Kidney (tissue), 19 donors: ENCODE data around the gene RNU2-1. TPM values are rescaled to one million over a fixed set of nuclear protein-coding genes. Genes with fewer than 3 reads are reported as not detected.
"Not testable (repeated sequence)": the region's sequence is repeated elsewhere in the genome, so short reads cannot be mapped to it uniquely, and the experiment has no call there.

ENCODE experiments used
- DNase-seq, 5 donors: peaks; one replicate each; pipeline ENCODE4 v3.0.0-alpha.2; 2013 to 2020
- FAIRE-seq: peaks from 2 replicates; lab custom pipeline; 2012; peaks lifted over from hg19 to GRCh38; lab: Jason Lieb, UNC
- H3K27ac ChIP-seq, 2 donors: one replicate each; pipeline ENCODE4 v1.7.0; 2013; ENCODE audit warnings: low read depth in 2 of 2, low read length in 2 of 2, inconsistent platforms in 1 of 2
- H3K27me3 ChIP-seq: one replicate; pipeline ENCODE4 v1.7.1; 2013; ENCODE audit warnings: low read length, inconsistent platforms; ENCODE audit not compliant: control insufficient read depth, insufficient read depth
- H3K36me3 ChIP-seq, 3 donors: one replicate each; pipeline versions ENCODE4 v1.7.0 to v1.7.1; 2013; ENCODE audit warnings: low read length in 3 of 3, control low read depth in 1 of 3, inconsistent platforms in 1 of 3; ENCODE audit not compliant: insufficient read depth in 3 of 3, control insufficient read depth in 2 of 3
- H3K4me1 ChIP-seq, 3 donors: one replicate each; pipeline versions ENCODE4 v1.7.0 to v1.7.1; 2013; ENCODE audit warnings: low read length in 3 of 3, inconsistent platforms in 1 of 3, low read depth in 1 of 3; ENCODE audit not compliant: control insufficient read depth in 2 of 3, insufficient read depth in 2 of 3
- H3K4me3 ChIP-seq, 3 donors: one replicate each; pipeline versions ENCODE4 v1.7.0 to v1.8.1; 2013; ENCODE audit warnings: low read length in 3 of 3, control low read depth in 1 of 3, inconsistent platforms in 1 of 3
- H3K9ac ChIP-seq, 3 donors: one replicate each; pipeline versions ENCODE4 v1.7.0 to v1.7.1; 2013; ENCODE audit warnings: low read length in 3 of 3, control low read depth in 1 of 3, inconsistent platforms in 1 of 3
- H3K9me3 ChIP-seq, 3 donors: one replicate each; pipeline versions ENCODE4 v1.7.0 to v1.7.1; 2013; ENCODE audit warnings: low read length in 3 of 3, control low read depth in 1 of 3, inconsistent platforms in 1 of 3; ENCODE audit not compliant: control insufficient read depth in 2 of 3, insufficient read depth in 1 of 3
- intact Hi-C: fragments of 100-400 bp; cut with DNase I; formaldehyde crosslinking; loops from one replicate; pipeline ENCODE4 v1.11.1; 2022
- long read RNA-seq, 10 donors: library from polyadenylated mRNA in 1 of 10; unstranded in 1 of 10; transcript quantifications; one replicate each; pipeline ENCODE4 v2.0.0 and lab custom pipeline, GENCODE V29; 2021 to 2026
- polyA plus RNA-seq: library from polyadenylated mRNA; stranded (reverse); fragments of 350-450 nt; fragmentation: Illumina TruSeq; extraction: RNeasy Lipid Tissue Mini Kit (QIAGEN cat#74804); gene quantifications from one replicate; pipeline ENCODE4 v1.2.3, GENCODE V29; 2014; ENCODE audit warnings: low read depth, low replicate concordance; ENCODE audit not compliant: insufficient read depth
- total RNA-seq: library from RNA; stranded (reverse); fragmentation: NEBNext Ultra II Directional; extraction: Animal tissue kit (Norgen Biotek cat#: 25700); gene quantifications from one replicate; pipeline ENCODE4 v1.2.1, GENCODE V29; 2021
- donor health status: control.
- donor health status: control.
- donor health status: DM: yes; HTN: yes; CAD: no.
- donor health status: Normal renal cell carcinoma (clear cell type).

RNU2-1 gene
- total RNA-seq (9,871 TPM), polyA plus RNA-seq (not detected)
- long read RNA-seq, donor 1, partial matches to known transcripts, result 0 of 3 reads
- long read RNA-seq, donor 1, other reads (novel, unspliced or antisense), result 0 of 3 reads
- long read RNA-seq, donor 2, partial matches to known transcripts, result 0 of 2 reads
- long read RNA-seq, donor 2, other reads (novel, unspliced or antisense), result 0 of 2 reads
- long read RNA-seq, donor 3, result 0 reads
- long read RNA-seq, donor 4, result 0 reads
- long read RNA-seq, donor 5, result 0 reads
- long read RNA-seq, donor 6, transcript RNU2-1-201 (1 exons, 191 nt), result major isoform, 6 of 6 reads
- long read RNA-seq, donor 6, partial matches to known transcripts, result 0 of 6 reads
- long read RNA-seq, donor 6, other reads (novel, unspliced or antisense), result 0 of 6 reads
- long read RNA-seq, donor 7, partial matches to known transcripts, result 0 of 1 reads
- long read RNA-seq, donor 7, other reads (novel, unspliced or antisense), result 0 of 1 reads
- long read RNA-seq, donor 8, partial matches to known transcripts, result 0 of 2 reads
- long read RNA-seq, donor 8, other reads (novel, unspliced or antisense), result 0 of 2 reads
- long read RNA-seq, donor 9, partial matches to known transcripts, result 0 of 2 reads
- long read RNA-seq, donor 9, other reads (novel, unspliced or antisense), result 0 of 2 reads
- long read RNA-seq, donor 10, transcript RNU2-1-201 (1 exons, 191 nt), result major isoform, 8 of 8 reads
- long read RNA-seq, donor 10, partial matches to known transcripts, result 0 of 8 reads
- long read RNA-seq, donor 10, other reads (novel, unspliced or antisense), result 0 of 8 reads

GRCh38 chr17:43233877-43234276, at the start of gene RNU2-1:
TSS of gene RNU2-1 (minus strand) at chr17:43233977.
- H3K9me3 ChIP-seq, H3K4me1 ChIP-seq, intact Hi-C loops, FAIRE-seq, H3K36me3 ChIP-seq, H3K4me3 ChIP-seq, H3K27ac ChIP-seq, DNase-seq, H3K27me3 ChIP-seq, H3K9ac ChIP-seq: not testable (repeated sequence)

GRCh38 chr17:43272914-43273313, 39.1 kb upstream of the RNU2-1 start:
- H3K36me3 ChIP-seq, H3K27me3 ChIP-seq, DNase-seq, intact Hi-C loops, H3K4me3 ChIP-seq, H3K4me1 ChIP-seq, H3K9me3 ChIP-seq, H3K27ac ChIP-seq, H3K9ac ChIP-seq, FAIRE-seq: not testable (repeated sequence)

DNA sequence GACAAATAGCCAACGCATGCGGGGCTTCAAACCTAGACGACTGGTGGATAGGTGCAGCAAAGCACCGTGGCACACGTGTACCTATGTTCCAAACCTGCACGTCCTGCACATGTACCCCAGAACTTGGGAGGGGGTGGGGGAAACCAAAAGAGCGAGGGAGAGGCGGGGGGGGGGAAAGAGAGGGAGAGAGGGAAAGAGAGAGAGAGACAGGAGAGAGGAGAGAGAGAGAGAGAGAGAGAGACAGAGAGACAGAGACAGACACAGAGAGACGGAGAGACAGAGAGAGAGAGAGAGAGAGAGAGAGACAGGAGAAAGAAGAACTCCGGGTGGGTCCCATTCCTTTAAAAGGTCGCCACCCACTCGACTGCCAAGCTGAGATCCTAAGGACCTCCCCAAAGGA, 38.7 kb upstream of the RNU2-1 start:
- FAIRE-seq, H3K9ac ChIP-seq, H3K4me3 ChIP-seq, H3K36me3 ChIP-seq, H3K9me3 ChIP-seq, H3K27me3 ChIP-seq, intact Hi-C loops, H3K27ac ChIP-seq, DNase-seq, H3K4me1 ChIP-seq: not testable (repeated sequence)

GRCh38 chr17:43270552-43271504, 37.1 kb upstream of the RNU2-1 start:
- H3K36me3 ChIP-seq, H3K9me3 ChIP-seq, H3K27me3 ChIP-seq, intact Hi-C loops, H3K9ac ChIP-seq, FAIRE-seq, H3K4me3 ChIP-seq, H3K4me1 ChIP-seq, DNase-seq, H3K27ac ChIP-seq: not testable (repeated sequence)

DNA sequence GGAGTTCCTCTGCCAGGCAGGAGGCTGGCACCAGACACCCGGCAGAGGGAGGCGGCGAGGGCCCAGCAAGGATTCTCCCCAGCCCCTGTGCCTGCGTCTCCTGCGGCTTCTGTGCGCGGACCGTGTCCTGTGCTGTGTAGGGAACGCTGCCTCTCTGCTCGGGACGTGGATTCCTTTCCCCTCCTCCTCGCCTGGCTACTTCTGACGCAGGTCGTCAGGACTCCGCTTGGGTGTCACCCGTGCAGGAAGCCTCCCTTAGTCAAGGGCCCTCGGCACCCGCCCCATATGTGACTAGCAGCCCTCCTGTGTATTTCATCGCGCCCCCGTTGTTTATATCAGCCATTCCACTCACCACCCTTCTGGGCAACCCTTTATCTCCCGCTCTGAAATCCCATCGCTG, 12.7 kb upstream of the RNU2-1 start:
- H3K9ac ChIP-seq, intact Hi-C loops, H3K9me3 ChIP-seq, H3K36me3 ChIP-seq, H3K4me3 ChIP-seq, H3K4me1 ChIP-seq, FAIRE-seq, DNase-seq, H3K27me3 ChIP-seq, H3K27ac ChIP-seq: not testable (repeated sequence)

DNA sequence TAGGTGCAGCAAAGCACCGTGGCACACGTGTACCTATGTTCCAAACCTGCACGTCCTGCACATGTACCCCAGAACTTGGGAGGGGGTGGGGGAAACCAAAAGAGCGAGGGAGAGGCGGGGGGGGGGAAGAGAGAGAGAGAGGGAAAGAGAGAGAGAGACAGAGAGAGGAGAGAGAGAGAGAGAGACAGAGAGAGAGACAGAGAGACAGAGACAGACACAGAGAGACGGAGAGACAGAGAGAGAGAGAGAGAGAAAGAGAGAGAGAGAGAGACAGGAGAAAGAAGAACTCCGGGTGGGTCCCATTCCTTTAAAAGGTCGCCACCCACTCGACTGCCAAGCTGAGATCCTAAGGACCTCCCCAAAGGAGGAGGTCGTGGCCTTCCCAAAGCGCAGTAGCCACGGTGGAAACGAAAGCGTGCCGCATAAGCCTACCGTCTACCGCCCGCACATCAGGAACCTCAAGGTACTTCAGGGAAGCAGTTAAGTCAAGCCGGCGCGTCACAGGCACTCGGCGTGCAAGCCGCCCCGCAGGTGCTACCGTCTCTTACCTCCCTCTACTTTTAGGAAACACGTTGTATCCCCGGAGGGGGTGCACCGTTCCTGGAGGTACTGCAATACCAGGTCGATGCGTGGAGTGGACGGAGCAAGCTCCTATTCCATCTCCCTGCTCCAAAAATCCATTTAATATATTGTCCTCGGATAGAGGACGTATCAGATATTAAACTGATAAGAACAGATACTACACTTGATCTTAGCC, 7.0 kb upstream of the RNU2-1 start:
- intact Hi-C loops, FAIRE-seq, H3K27me3 ChIP-seq: not testable (repeated sequence)

DNA sequence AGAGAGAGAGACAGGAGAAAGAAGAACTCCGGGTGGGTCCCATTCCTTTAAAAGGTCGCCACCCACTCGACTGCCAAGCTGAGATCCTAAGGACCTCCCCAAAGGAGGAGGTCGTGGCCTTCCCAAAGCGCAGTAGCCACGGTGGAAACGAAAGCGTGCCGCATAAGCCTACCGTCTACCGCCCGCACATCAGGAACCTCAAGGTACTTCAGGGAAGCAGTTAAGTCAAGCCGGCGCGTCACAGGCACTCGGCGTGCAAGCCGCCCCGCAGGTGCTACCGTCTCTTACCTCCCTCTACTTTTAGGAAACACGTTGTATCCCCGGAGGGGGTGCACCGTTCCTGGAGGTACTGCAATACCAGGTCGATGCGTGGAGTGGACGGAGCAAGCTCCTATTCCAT, 5.8 kb upstream of the RNU2-1 start:
- H3K27me3 ChIP-seq, intact Hi-C loops, H3K4me1 ChIP-seq, H3K27ac ChIP-seq, DNase-seq, FAIRE-seq, H3K36me3 ChIP-seq, H3K4me3 ChIP-seq, H3K9ac ChIP-seq, H3K9me3 ChIP-seq: not testable (repeated sequence)

More for the DNA sequence above, 7.0 kb upstream of the RNU2-1 start:
- not testable (repeated sequence) for H3K4me3 ChIP-seq, DNase-seq, H3K27ac ChIP-seq, H3K9ac ChIP-seq, H3K4me1 ChIP-seq, H3K9me3 ChIP-seq, H3K36me3 ChIP-seq
